ENCODE results near the gene MORN3. TPM values are rescaled to one million over a fixed set of nuclear protein-coding genes. Genes with fewer than 3 reads are reported as not detected.
A peak's percentile ranks its signal among the peaks of the same experiment; 100 is the strongest.

MORN3 gene
- total RNA-seq, 2 donors from 2014 or later = not detected

DNA sequence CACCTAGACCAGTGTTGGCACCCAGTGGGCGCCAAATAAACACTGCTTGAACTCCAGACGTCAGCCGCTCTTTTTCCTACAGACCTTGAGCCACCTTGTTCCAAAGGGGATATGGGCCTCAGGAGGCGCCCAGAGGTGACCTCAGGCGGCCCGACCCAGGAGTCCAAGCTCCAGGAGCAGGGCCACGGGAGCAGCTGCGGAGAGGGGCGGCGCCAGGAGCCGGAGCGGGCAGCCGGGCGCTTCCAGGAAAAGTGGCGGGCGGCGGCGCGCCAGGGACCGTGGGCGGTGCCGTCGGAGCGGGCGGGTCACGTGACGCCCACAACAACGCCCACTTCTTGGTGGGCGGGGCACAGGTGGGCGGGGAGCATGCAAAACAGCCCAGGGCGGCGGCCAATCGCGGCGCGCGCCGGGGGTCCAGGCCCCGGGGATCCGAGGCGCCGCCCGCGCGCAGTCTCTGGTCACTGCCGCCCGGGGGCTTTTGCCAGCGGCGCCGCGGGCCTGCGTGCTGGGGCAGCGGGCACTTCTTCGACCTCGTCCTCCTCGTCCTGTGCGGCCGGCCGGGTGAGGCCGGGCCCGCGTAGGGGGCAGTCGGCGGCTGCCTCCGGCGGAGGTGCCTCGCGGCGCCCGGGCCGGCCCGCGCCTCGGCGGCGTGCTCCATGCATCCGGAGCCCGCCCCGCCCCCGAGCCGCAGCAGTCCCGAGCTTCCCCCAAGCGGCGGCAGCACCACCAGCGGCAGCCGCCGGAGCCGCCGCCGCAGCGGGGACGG is 43.2 kb downstream of the MORN3 start, which contains the start of gene ORAI1:
Gene ORAI1, plus strand, starts transcription at position 444 of the 766 bp plus-strand sequence.
- H3K36me3 ChIP-seq = no peaks in the 10 kb centered on the region
- peaks cover 17% of the 10 kb centered on the region for H3K4me1 ChIP-seq
- TF ChIP-seq, protein P1, sequence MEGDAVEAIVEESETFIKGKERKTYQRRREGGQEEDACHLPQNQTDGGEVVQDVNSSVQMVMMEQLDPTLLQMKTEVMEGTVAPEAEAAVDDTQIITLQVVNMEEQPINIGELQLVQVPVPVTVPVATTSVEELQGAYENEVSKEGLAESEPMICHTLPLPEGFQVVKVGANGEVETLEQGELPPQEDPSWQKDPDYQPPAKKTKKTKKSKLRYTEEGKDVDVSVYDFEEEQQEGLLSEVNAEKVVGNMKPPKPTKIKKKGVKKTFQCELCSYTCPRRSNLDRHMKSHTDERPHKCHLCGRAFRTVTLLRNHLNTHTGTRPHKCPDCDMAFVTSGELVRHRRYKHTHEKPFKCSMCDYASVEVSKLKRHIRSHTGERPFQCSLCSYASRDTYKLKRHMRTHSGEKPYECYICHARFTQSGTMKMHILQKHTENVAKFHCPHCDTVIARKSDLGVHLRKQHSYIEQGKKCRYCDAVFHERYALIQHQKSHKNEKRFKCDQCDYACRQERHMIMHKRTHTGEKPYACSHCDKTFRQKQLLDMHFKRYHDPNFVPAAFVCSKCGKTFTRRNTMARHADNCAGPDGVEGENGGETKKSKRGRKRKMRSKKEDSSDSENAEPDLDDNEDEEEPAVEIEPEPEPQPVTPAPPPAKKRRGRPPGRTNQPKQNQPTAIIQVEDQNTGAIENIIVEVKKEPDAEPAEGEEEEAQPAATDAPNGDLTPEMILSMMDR (IDR thresholded peaks at IDR 0.05) = no peak
- DNase-seq = peak; percentile 98
- H3K9ac ChIP-seq (ENCODE audit: low read depth in 2 of 2, low read length in 2 of 2) = peak within 1 kb of the TSS; percentile 74 to 93
- intact Hi-C loops (cut with DNase I) = loop anchor here (5.0 kb wide), 1 partner anchor 41 kb away; the partner anchor contains the start of gene MORN3
- H3K4me3 ChIP-seq = peak within 1 kb of the TSS; percentile 77
- H3K27me3 ChIP-seq = no peaks in the 10 kb centered on the region
- peak within 1 kb of the TSS; percentile 99 for H3K27ac ChIP-seq
- no peaks in the 10 kb centered on the region for H3K9me3 ChIP-seq

DNA sequence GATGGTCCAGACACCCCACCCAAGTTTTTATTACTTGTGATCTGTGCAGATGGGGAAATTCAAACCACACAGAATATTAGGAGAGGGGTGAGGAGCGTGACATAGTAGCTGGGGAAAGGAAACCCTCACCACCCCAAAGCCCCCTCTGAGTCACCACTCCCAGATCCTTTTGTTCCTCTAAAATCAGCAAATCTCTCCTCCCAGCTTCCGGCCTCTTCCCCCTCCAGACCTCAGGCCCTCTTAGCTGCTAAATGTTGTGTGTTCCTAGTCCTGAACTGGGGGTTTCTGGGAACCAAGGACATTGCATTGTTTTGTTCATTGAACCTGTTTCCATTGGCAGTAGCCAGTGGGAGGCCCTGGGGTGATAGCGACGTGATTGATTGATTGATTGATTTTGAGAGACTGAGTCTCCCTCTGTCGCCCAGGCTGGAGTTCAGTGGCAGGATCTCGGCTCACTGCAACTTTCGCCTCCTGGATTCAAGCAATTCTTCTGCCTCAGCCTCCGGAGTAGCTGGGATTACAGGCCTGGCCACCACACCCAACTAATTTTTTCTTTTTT is 49.0 kb downstream of the MORN3 start:
- no peak for DNase-seq
- Histone ChIP-seq H3K36me3 (no peaks in the 10 kb centered on the region), H3K27ac (no peak overlapping the region), H3K4me3 (no peak overlapping the region), H3K27me3 (no peaks in the 10 kb centered on the region), H3K9me3 (no peaks in the 10 kb centered on the region), H3K9ac (ENCODE audit: low read depth in 2 of 2, low read length in 2 of 2) (no peak overlapping the region), H3K4me1 (peaks cover 4% of the 10 kb centered on the region)
- intact Hi-C loops (cut with DNase I) = no loop called here
- TF ChIP-seq, protein P1 (IDR thresholded peaks at IDR 0.05) = no peak

DNA sequence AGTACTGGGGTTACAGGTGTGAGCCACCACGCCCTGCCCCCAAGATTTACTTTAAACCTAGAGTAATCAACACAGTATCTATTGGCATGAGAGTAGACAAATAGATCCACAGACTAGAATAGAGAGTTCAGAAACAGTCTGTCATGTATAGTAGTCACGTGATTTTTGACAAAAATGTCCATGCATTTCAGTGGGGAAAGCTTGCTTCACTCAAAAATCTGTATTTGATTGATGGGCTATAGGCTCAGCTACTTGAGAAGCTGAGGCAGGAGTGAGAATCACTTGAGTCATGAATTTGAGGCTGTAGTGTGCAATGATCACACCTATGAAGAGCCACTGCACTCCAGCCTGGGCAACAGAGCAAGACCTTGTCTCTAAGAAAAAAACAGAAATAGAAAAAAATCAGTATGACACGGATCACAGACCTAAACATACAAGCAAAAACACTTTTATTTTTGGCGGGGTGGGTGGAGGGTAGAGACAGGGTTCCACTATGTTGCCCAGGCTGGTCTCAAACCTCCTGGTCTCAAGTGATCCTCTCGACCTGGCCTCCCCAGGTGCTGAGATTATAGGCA is 50.7 kb downstream of the MORN3 start:
- H3K27me3 ChIP-seq = no peaks in the 10 kb centered on the region
- no peaks in the 10 kb centered on the region for H3K9me3 ChIP-seq
- no peaks in the 10 kb centered on the region for H3K36me3 ChIP-seq
- no peak overlapping the region for H3K4me3 ChIP-seq
- H3K9ac ChIP-seq (ENCODE audit: low read depth in 2 of 2, low read length in 2 of 2) = no peak overlapping the region
- DNase-seq = no peak
- intact Hi-C loops (cut with DNase I) = loop anchor here (5.0 kb wide), 1 partner anchor 61 kb away; no protein-coding TSS in a partner anchor
- TF ChIP-seq, protein P1 (IDR thresholded peaks at IDR 0.05) = no peak
- no peaks in the 10 kb centered on the region for H3K4me1 ChIP-seq
- no peak overlapping the region for H3K27ac ChIP-seq

DNA sequence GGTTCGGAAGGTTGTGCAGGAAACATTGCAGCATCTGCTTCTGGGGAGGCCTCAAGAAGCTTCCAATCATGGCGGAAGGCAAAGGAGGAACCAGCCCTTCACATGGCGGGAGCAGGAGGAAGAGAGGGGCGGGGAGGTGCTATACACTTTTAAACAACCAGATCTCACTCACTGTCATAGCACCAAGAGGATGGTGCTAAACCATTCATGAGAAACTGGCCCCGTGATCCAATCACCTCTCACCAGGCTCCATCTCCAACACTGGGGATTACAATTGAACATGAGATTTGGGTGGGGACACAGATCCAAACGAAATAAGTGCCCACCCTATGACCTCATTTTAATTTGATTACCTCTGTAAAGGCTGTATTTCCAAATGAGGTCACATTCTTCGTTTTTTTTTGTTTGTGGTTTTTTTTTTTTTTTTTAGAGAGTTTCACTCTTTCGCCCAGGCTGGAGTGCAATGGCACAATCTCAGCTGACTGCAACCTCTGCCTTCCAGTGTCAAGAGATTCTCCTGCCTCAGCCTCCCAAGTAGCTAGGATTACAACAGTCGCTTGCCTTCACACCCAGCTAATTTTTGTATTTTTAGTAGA is 54.5 kb downstream of the MORN3 start:
- H3K4me1 ChIP-seq = no peaks in the 10 kb centered on the region
- H3K36me3 ChIP-seq = no peaks in the 10 kb centered on the region
- H3K27me3 ChIP-seq = no peaks in the 10 kb centered on the region
- no peaks in the 10 kb centered on the region for H3K9me3 ChIP-seq
- intact Hi-C loops (cut with DNase I) = loop anchor here (5.0 kb wide), 1 partner anchor 58 kb away; no protein-coding TSS in a partner anchor
- TF ChIP-seq, protein P1 (IDR thresholded peaks at IDR 0.05) = no peak
- H3K9ac ChIP-seq (ENCODE audit: low read depth in 2 of 2, low read length in 2 of 2) = no peak overlapping the region
- H3K4me3 ChIP-seq = no peak overlapping the region
- no peak for DNase-seq
- H3K27ac ChIP-seq = no peak overlapping the region

DNA sequence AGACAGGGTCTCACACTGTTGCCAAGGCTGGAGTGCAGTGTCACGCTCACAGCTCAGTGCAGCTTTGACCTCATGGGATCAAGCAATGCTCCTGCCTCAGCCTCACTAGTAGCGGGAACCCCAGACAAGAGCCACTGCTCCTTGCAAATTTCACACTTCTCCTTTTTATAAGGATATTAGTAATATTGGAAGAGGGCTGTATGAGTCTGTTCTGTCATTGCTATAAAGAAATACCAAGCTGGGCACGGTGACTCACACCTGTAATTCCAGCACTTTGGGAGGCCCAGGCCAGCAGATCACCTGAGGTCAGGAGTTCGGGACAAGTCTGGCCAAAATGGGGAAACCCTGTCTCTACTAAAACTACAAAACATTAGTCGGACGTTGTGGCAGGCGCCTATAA is 56.0 kb downstream of the MORN3 start:
- no peak overlapping the region for H3K4me3 ChIP-seq
- H3K27me3 ChIP-seq = no peaks in the 10 kb centered on the region
- no peak overlapping the region for H3K27ac ChIP-seq
- H3K36me3 ChIP-seq = no peaks in the 10 kb centered on the region
- no peaks in the 10 kb centered on the region for H3K9me3 ChIP-seq
- no peaks in the 10 kb centered on the region for H3K4me1 ChIP-seq
- DNase-seq = no peak
- intact Hi-C loops (cut with DNase I) = no loop called here
- TF ChIP-seq, protein P1 (IDR thresholded peaks at IDR 0.05) = no peak
- H3K9ac ChIP-seq (ENCODE audit: low read depth in 2 of 2, low read length in 2 of 2) = no peak overlapping the region
